ENCODE measurements around the gene RNF133.

DNA sequence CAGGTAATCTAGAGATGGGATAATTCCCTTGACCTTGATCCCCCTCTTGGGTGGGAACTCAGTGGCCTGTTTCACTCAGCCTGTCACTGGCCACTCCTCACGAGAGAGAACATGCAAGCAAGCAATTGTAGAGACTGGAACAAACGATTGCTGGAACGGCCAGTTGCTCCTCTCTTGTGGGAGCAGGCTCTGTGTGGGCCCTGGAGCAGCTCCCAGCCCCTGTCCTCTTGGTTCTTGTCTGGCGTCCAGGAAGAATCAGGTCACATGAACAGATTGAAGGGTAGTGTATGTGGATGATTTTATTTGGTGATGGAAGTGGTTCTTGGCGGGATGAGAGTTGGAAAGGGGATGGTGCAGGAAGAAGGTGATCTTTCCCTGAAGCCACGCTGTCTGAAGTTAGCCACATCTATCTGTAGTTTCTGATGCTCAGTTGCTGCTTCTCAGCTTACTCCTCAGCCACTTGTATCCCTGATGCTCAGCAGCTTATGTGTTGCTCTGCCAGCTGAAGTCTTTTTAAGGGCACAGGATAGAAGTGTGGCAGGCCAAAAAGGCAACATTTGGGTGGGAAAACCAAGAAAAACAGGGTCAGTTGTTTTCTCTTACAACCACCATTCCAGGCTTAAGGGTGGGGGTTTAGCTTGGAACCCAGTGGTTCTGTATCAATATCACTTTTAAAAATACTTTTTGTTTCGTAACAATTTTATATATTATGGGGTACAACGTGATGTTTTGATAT, 15.9 kb downstream of the RNF133 start:
- TF ChIP-seq, protein P1, sequence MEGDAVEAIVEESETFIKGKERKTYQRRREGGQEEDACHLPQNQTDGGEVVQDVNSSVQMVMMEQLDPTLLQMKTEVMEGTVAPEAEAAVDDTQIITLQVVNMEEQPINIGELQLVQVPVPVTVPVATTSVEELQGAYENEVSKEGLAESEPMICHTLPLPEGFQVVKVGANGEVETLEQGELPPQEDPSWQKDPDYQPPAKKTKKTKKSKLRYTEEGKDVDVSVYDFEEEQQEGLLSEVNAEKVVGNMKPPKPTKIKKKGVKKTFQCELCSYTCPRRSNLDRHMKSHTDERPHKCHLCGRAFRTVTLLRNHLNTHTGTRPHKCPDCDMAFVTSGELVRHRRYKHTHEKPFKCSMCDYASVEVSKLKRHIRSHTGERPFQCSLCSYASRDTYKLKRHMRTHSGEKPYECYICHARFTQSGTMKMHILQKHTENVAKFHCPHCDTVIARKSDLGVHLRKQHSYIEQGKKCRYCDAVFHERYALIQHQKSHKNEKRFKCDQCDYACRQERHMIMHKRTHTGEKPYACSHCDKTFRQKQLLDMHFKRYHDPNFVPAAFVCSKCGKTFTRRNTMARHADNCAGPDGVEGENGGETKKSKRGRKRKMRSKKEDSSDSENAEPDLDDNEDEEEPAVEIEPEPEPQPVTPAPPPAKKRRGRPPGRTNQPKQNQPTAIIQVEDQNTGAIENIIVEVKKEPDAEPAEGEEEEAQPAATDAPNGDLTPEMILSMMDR (IDR thresholded peaks at IDR 0.05) = no peak
- no peak for TF ChIP-seq POLR2A (IDR thresholded peaks at IDR 0.05)
